GM21529 (cell line): ENCODE data around the gene MYL7.
"Not testable (repeated sequence)": the region's sequence is repeated elsewhere in the genome, so short reads cannot be mapped to it uniquely, and the experiment has no call there.

Experiments used
- ATAC-seq: cut with Tn5 transposase; IDR thresholded peaks from one replicate; pipeline ENCODE4 v1.9.1; 2021; ENCODE audit not compliant: unreplicated experiment

MYL7 gene

DNA sequence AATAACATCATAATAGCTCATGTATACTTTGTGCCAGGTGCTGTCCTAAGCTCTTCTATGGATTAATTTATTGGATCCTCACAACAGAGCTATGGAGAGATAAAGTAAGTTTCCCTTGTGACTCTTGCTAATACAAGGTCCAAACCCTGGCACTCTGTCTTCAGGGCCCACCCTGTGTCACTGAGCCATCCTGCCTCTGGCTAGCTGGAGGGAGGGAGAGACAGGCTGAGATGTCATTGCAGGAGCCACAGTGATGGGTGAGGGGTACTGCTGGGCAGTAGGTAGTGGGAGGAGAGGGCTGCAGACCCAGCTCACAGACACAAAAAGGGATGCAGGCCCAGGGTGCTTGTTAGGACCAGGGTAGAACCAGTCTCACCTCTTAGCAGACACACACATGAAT lies 31.2 kb upstream of the MYL7 start:
- ATAC-seq, result no peak

DNA sequence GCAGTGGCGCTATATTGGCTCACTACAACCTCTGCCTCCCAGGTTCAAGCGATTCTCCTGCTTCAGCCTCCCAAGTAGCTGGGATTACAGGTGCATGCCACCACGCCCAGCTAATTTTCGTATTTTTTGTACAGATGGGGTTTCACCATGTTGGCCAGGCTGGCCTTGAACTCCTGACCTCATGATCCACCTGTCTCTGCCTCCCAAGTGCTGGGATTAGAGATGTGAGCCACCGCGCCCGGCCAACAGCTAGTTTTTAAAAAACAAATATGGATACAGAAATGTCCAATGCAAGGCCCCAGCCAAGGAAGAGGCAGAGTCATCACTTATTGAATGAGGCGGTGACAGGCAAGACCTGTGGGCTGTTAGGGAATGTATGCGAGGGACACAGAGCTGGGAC lies 30.8 kb upstream of the MYL7 start:
- not testable (repeated sequence) for ATAC-seq

DNA sequence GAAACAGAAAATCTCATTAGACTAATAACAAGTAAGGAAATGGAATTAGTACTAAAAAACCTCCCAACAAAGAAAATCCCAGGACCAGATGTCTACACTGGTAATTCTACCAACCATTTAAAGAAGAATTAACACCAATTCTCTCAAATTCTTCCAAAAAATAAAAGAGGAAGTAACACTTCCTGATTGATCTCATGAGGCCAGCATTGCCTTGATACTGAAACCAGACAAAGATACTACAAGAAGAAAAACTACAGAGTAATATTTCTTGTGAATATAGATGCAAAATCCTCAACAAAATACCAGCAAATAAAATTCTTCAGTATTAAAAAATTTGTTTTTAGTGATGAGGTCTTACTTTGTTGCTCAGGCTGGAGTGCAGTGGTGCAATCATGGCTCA lies 26.8 kb upstream of the MYL7 start:
- no peak for ATAC-seq

DNA sequence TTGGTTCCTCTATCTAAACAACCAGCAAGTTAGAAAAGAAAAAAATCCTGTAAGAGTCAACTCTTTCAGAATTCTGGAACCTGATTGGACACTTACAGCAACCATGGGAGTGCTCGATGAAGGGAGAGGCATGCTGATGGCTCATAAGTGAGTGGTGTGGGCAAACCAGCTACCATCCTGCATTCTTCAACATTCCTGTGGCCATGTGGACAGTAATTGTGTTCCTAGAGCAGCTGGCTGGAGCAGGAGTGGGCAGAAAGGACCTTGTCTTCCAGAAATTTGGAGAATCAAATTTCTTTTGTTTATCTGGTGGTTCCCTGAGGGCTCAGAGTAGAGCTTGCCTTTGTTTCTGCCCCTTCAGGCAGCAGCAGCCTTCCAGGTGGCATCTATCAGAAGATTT lies 22.5 kb upstream of the MYL7 start:
- no peak for ATAC-seq

DNA sequence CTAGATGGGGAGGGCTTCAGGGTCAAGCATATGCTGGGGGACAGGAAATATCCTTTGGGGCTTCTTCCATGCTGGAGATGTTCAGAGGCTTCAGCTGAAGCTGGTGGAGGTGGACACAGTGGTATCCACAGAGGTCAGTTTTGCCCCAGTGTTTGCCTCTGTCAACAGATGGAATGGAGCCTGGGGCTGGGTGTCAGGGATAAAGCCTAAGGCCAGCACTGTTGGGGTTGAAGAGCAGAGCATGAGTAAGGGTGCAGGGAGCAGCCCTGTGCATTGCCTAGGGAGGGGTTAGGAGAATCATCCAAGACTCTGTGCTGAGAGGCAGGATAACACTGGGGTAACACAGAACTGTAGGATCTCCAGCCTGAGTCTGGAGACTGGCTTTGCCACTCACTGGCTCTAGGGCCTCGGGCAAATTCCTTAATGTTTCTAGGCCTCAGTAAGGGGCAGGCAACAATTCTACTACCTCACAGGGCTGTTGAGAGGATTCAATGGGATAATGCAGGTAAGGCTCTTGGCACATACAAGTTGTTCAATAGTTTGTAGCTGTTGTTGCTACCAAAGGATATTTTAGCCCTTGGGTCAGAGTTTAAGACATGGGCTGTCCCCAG lies 21.8 kb upstream of the MYL7 start:
- no peak for ATAC-seq

DNA sequence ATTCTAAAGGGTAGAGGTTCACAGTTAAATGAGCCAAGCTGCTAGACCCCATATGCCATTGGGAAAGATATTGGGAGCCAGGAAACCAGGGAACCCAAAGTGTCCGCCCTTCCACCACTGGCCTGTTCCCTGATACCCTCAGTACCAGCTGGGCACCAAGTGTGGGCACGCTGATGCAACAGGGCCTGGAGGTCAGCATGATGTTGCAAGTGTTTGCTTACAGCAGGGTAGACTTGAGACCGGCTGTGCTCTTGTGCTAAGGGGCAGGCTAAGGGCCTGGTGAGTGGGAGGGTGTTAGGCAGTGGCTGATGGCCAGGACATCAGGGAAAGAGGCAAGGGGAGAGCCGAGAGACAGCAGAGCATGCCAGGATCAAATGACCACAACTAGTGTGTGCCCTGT lies 21.0 kb upstream of the MYL7 start:
- no peak for ATAC-seq

DNA sequence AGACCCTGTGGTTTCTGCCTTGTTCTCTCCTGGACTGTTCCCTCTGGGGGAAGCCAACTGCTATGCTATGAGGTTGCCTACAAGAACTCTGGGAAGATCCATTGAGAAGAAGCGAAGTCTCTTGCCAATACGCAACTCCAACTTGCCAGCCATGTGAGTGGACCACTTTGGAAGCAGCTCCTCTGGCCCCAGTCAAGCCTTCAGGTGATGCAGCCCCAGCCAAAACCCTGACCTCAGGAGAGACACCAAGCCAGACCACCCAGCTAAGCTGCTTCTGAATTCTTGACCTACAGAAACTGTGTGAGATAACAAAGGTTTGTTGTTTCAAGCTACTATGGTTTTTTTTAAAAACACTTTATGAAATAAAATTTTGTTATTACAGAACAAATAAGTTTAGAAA lies 20.2 kb upstream of the MYL7 start:
- no peak for ATAC-seq

DNA sequence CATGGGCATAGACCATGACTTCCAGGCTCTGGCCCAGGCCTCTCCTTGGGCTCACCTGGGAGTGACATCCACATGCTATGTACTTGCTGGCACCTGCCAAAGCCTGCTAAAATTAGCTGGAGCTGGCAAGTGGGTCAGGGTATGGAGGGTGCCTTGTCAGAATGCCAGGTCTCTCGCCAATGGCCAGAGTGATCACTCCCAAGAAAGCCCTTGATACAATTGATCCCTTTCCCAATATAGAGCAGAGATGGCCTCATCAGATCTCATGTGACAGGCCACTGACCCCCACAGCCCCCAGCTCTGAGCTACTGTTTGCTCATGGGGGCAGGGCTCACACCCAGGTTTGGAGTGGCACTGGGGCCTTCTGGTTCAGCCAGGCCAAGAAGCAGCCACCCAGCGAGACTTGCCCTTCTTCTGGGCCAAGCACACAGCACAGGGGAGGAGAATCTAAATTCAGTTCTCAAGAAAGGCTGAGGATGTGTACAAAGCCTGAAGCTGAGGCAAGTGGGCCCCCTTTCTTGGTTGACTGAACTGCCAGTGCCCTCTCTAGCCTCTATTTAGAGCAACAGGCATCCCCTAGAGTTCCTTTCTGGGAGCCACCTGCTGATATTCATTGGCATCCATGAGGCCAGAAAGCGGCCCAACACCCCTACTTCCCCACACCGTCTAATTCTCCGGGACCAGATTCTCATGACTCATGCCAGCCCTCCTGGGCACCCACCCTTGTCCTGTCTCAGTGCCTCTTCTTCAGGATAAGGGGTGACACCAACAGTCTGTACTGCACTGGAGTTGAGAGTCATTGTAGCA lies 18.9 kb upstream of the MYL7 start:
- no peak for ATAC-seq

DNA sequence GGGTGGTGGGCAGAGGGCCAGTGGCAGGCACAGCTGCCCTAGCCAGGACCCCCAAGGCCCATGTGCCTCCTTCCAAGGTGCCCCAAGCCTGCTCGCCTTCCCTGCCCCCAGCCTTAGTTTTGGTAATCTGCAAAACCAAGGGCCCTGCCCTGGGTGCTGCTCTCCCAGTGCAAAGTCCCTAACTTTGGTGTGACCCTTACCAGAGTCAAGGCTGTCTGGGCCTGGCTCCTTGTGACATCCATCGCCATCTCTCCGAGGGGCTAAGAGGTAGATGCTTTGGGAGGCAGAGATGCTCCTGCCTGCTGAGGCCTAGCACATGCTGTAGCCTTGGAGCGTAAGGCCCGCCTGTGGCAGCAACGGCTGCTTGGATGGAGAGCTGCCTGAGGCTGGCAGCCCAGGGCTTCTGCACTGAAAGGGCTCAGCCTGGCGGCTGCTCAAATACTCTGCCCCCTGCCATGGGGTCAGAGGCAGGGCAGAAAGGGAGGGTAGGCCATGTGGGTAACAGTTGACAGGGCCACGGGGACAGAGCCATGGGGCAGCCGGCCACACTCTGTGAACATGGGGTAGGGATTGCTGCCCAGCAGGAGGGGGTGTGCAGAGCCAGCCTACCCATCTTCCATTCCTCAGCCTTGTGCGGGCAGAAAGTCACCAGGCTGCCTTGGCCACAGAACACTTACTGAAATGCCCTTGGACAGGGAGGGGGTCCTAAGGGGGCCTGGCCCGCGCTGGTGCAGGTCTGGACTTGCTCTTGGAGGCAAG lies 17.9 kb upstream of the MYL7 start:
- ATAC-seq, result no peak

DNA sequence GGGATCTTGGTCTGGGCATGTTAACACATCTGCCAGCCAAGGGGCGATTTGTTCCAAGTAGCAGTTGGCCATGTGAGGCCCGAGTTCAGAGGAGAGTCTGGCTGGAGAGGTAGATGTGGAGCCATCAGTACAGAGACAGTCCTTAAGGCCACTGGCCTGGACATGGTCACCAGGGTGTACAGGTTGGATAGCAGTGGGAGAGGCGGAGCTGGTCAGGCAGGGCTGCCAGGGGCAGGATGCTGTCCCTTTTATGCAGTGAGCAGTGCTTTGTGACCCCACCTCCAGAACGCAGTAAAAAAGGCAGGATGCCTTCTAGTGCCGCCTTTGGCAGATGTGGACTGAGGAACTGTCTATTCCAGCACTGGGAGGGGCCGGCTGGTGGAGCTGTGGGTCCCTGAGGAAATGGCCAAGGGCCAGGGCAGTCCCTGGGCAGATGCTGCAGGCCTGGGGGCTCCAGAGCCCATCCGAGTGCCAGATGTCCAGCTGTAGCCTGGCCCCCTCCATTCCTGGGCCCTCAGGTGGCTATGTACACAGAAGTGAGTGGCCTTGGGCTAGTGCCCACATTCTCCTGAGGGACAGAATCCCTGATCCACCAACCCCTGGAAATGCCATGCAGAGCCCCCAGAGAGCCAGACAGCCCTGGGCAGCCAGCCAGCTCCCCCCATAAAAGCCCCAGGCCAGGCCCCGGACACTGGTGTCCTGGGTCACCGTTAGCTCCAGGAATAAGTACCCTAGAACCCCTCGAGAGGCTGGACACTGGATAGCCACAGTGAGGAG lies 17.2 kb upstream of the MYL7 start:
- no peak for ATAC-seq

DNA sequence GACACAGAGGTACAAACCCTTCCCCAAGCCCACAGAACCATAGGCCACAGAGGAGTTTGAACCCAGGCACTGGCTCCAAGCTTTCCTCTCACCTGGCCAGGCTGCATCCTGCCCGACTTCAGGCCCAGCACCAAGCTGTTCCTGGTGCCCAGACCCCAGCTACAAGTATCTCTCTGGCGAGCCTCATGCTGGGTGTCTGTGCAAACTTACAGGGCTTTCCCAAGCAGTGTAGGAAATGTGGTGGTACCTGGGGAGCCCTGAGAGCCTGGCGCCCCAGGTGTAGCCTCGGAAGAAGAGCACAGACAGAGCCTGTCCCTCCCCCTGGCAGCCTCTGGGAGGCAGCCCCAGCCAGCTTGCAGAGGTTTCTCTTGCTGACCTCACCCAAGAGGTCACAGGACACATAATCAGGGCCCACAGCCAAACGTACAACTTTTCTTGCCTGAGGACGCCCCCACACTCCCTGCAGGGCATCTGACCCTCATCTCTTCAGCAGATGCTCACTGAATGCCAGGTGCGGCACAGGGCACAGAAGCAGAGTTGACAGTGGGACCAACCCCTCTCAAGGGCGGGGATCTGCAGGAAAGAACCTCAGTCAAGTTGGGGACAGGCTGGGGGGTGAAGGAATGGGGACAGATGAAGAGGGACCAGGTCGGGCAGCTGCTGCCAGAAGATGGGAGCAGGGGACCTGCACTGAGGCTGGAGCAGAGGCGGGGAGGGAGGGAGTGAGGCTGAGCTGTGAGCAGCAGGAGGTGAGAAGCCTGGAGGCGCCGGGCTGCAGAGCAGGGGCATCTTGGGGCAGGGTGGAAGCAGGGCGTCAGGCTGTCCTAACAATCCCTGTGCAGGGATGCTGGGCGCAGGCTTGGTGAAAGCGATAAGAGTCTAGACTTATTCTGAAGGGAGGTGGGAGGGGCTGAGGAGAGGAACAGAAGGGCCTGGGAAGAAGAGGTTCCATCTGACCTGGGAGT lies 16.3 kb upstream of the MYL7 start:
- no peak for ATAC-seq

DNA sequence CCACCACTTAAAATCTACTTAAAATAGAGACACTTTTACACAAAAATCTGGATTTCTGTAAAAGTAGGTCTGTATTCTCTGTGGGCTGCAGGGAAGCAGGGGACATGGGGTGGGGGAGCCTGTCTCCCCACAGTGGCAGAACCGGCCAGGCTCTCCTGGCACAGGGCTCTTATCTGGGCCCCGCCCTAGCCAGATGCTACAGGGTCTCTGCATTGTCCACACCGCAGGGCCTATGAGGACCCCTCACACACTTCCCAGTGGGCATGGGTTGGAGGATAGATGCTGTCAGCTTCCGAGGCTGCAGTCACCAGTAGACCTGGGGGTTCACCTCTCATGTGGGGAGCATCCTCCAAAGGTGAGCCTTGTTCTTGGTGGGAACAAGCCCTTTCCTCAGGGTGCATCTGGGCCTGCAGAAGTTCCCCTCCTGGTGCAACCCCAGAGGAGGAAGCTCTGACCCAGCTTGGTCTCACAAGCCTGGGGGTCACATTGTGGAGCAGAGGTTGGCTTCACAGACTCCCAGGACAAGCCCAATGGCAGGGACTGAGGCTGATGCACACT lies 15.4 kb upstream of the MYL7 start:
- no peak for ATAC-seq

DNA sequence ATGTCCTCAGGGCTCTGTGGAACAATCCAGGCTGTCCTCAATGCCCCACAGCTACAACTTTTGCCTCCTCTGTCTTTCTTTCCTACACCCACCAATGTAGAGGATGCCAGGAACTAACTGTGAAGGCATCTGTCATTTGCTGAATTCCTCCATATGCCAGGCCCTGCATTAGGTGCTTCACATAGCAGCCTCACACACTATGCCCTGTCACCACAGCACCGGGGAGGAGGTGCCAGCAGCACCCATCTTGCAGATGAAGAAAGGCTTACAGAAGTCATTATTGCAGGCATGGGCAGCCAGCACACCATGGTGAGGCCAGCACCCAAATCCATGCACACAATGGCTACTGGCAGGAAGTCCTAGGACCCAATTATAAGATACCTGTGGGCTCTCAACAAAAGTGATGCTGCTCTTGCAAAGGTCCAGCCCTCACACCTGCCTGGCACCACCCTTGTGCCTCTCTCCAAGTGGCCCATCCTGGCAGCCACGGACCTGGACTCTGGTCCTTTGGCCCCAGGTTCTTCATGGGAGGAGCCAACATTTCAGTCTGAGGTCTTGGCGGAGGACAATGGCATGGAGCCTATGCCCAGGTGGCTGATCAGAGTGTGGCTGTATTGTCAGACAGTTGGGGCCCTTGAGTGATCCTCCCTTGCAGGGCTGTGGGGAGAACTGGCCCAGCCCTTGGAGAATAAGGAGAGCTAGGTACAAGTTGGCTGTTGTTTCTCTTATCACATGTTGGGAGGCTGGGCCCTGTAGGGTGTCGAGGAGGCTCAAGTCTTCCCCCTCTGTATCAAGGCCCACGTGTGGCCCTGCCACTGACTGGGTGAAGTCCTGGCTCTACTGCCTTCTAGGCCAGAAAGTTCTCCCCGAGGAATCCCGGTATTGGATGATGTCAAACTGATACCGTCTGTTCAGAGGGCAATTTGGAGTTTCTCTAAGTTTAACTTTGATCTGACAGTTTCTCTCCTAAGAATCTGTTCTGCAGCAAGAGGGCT lies 14.4 kb upstream of the MYL7 start:
- ATAC-seq, result no peak

DNA sequence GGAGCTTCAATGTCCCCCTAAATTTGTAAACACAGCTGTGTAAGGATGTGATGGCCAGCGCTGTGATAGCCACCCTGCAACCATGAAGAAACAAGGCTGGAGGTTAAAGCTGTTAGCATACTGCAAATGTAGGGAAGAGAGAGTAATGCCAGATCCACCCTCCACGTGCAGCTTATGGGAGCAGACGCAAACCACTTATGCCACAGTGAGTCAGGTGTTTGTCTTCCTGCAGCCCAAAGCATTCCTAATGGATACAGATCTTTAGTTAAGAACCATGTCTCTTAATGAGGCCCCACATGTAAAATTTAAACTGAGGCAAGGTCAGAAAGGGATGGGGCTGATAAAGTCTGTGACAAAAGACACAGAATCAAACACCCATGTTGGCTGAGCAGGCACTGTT lies 13.6 kb upstream of the MYL7 start:
- no peak for ATAC-seq

DNA sequence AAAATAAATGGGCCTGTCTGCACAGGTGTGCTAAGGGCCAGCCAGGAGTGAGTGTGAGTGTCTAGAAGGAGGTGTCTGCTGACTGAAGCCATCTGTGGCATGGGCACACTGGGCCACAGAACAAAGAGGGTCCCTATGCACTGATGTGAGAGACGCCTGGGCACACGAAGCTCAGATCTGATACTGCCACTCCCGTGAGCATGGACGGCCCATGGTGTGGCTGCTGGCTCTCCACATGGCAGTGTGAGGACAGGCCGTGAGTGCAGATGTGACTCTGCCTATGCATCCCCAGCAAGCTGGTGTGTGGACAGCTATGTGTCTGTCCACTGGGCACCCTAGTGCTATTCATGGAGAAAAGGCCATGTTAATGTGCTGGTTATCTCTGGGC lies 12.8 kb upstream of the MYL7 start:
- ATAC-seq, result no peak

DNA sequence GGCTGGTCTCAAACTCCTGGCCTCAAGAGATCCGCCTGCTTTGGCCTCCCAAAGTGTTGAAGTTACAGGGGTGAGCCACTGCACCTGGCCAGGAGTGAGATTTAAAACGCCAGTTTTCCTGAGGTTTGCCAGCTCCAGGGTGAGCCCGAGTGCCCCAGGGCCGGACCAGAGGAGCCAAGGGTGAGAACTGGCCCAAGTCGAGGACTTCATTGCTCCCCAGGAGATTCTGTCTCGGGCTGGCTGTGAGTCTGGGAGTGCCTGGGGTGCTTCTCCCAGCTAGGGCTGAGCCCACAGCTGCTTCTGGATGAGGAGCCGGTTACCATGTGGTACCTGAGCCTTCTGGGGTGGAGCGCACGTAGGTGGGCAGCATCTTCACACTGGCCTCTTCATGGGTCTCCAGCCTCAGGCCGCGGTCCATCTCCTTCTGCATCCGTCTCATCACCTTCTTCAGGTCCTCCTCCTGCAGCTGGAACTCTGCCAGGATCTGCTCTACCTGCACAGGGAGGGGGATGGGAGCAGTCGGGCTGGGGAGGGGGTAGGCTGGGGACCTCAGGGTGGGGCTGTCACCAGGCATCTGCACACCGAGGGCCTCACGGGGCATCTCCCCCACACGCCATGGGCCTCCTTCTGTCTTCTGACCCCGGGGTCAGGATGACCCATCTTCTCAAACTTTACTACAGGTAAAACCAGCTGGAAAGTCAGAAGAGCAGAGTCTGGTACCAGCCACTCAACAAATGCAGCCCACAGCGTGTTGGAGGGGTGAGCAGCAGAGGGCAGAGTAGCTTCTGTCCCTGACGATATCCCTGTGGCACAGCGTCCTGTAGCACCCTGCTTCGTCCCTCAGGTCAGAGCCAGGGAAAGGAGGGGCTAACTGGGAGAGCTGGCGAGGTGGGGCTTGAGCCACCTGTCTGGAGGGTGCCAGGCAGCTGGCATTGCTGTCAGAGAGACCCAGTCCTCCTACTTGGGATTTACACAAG lies 12.1 kb upstream of the MYL7 start:
- no peak for ATAC-seq

DNA sequence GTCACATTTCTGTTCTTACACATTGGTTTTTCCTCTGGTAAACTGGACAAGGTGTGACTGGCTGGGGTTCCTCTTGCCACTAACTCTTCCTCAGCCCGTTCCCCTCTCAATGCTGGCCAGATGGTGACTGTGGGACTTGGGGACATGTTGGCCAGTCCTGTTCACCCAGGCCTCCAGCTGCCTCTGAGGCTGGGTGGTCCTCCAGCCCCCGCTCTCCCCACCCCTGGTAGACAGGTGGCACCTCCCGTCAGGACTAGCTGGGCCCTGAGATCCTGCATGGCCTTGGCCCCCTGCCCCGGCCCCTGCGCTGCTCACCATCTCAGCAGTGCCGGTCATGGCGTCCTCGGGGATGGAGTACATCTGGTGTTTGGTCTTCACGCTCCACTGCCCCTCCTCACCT lies 10.8 kb upstream of the MYL7 start:
- ATAC-seq, result no peak
